Measurements from ENCODE around the gene L2HGDH. TPM values are rescaled to one million over a fixed set of nuclear protein-coding genes. Genes with fewer than 3 reads are reported as not detected.

The L2HGDH gene
- total and polyA plus RNA-seq, 10 of the 15 experiments (the other 5 are each of a cell fraction or from before 2014, with no cell fraction given), result 2.6 to 18.3 (median 13.5) TPM

DNA sequence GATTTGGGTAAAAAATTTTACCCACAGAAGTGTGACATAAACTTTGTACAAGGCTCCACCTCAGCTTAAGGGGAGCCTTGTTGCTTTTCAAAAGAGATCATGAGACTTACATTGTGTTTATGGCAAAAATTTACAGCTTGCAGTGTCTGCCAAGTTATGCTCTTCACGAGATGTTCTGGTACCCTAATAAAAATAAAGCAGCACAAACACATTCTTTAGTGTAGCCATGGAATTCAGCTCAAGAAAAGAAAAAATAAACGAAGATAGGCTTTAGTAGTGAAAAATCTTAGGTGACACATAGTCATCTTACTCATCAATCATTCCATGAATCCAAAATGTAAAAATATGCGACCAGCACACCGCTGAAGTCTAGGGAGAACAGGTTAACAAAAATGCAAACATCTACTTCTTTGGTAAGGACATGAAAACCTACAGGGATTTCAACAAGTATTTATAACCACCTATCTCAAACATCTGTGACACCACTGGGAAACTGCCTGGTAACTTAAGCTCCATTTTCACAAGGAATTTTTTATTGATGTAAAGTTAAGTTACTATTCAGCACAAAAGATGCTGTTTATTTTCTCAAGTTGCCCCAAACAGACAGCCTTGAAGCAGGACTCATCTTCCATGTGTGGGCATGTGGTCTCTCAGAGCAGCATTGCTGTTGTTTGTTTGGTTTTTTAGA, 33.0 kb upstream of the L2HGDH start:
- ChIA-PET SMC1A (ENCODE audit: uncharacterized antibody, unreplicated experiment) (interaction anchor here (0.6 to 4.0 kb wide), 13 partner anchors 11 to 432 kb away, joined by 3 to 24 read pairs (median 4); no protein-coding TSS in a partner anchor), POLR2A (interaction anchor here (0.9 to 1.5 kb wide), 5 partner anchors 10 to 33 kb away, joined by 4 read pairs; partner anchors contain the start of genes DMAC2L and L2HGDH), CTCF (interaction anchor here (0.6 to 2.1 kb wide), 7 partner anchors 16 to 190 kb away, joined by 3 to 9 read pairs (median 4); partner anchors contain the start of gene L2HGDH), RAD21 (ENCODE audit: unreplicated experiment) (interaction anchor here (0.7 to 1.8 kb wide), 8 partner anchors 10 to 515 kb away, joined by 3 to 7 read pairs (median 4); partner anchors contain the start of gene MAP4K5)
- FAIRE-seq (no peak), DNase-seq (ENCODE audit: low read depth, low spot score) (no peak), ATAC-seq (no peak)
- Histone ChIP-seq H3K9ac (ENCODE audit: control insufficient read depth, insufficient read depth, low read length) (no peak overlapping the region), H3K27me3 (replicated peaks in 1 of 2; ENCODE audit: control insufficient read depth in 2 of 2, insufficient read depth in 2 of 2, low read length in 1 of 2) (no peaks in the 10 kb centered on the region), H3K9me3 (replicated peaks; ENCODE audit: control insufficient read depth, insufficient read depth, low read length) (no peaks in the 10 kb centered on the region), H2AFZ (ENCODE audit: control insufficient read depth, low read depth, low read length) (no peak overlapping the region), H3K27ac (ENCODE audit: control insufficient read depth, insufficient read depth) (no peak overlapping the region), H3K36me3 (ENCODE audit: control insufficient read depth in 2 of 2, insufficient read depth in 2 of 2, low read length in 1 of 2) (peaks cover 0 to 4% of the 10 kb centered on the region in 2 experiments; a peak in 1 of 4 replicates), H3K79me2 (ENCODE audit: control insufficient read depth, insufficient read depth, low read length) (no peaks in the 10 kb centered on the region), H3K4me3 (no peak overlapping the region), H3K4me2 (ENCODE audit: control insufficient read depth, insufficient read depth) (no peak overlapping the region), H4K20me1 (ENCODE audit: control insufficient read depth, insufficient read depth) (no peaks in the 10 kb centered on the region), H3K4me1 (ENCODE audit: control insufficient read depth, insufficient read depth, low read length) (peaks cover 9% of the 10 kb centered on the region)
- WGBS (ENCODE audit: insufficient coverage, insufficient replicate concordance, low lambda C conversion rate, missing lambda C conversion rate), result 71% methylated on average over 4 of the region's 4 CpGs
- no TSS peak for BruUV-seq (replicated peaks)
- in situ Hi-C loops (cut with MboI), result no loop called here
- intact Hi-C loops (cut with micrococcal nuclease; ENCODE audit: unreplicated experiment), result loop anchor here (10.0 kb wide), 1 partner anchor 420 kb away; no protein-coding TSS in a partner anchor
- TF ChIP-seq ETV6 (conservative IDR thresholded peaks at IDR 0.05 in 1 of 2, IDR thresholded peaks at IDR 0.05 in 1 of 2; ENCODE audit: borderline replicate concordance in 1 of 2, low read depth in 1 of 2), result no peak

DNA sequence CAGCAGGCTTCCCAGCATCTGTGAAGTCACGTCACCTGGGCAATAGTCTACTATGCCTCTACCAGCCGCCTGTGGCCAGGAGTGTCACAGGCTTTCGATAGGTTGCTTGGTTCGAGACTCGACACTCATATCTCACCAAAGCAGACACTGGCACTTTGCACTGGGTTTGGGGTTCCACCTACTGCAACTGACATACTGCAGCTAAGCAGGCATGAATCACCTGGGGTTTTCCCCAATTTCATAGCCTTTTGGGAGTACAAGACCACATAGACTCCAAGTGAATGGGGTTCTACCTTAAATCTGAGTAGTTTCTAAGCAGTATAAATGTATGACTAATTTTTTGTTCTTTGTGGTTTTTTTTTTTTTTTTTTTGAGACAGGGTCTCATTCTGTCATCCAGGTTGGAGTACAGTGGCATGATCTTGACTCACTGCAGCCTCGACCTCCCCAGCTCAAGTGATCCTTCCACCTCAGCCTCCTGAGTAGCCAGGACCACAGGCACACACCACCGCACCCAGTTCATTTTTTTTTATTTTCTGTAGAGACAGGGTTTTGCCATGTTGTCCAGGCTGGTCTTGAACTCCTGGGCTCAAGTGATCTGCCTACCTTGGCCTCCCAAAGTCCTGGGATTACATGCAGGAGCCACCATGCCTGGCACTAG, 32.2 kb upstream of the L2HGDH start:
- Histone ChIP-seq H3K27ac (ENCODE audit: control insufficient read depth, insufficient read depth) (no peak overlapping the region), H3K36me3 (ENCODE audit: control insufficient read depth in 2 of 2, insufficient read depth in 2 of 2, low read length in 1 of 2) (peaks cover 0 to 4% of the 10 kb centered on the region in 2 experiments; a peak in 1 of 4 replicates), H3K4me3 (no peak overlapping the region), H3K4me2 (ENCODE audit: control insufficient read depth, insufficient read depth) (no peak overlapping the region), H3K4me1 (ENCODE audit: control insufficient read depth, insufficient read depth, low read length) (peaks cover 9% of the 10 kb centered on the region), H3K9ac (ENCODE audit: control insufficient read depth, insufficient read depth, low read length) (no peak overlapping the region), H2AFZ (ENCODE audit: control insufficient read depth, low read depth, low read length) (no peak overlapping the region), H3K79me2 (ENCODE audit: control insufficient read depth, insufficient read depth, low read length) (no peaks in the 10 kb centered on the region), H4K20me1 (ENCODE audit: control insufficient read depth, insufficient read depth) (no peaks in the 10 kb centered on the region), H3K27me3 (replicated peaks in 1 of 2; ENCODE audit: control insufficient read depth in 2 of 2, insufficient read depth in 2 of 2, low read length in 1 of 2) (no peaks in the 10 kb centered on the region), H3K9me3 (replicated peaks; ENCODE audit: control insufficient read depth, insufficient read depth, low read length) (no peaks in the 10 kb centered on the region)
- FAIRE-seq (peak; percentile 79), DNase-seq (ENCODE audit: low read depth, low spot score) (peak; percentile 74), ATAC-seq (peak; percentile 94)
- CTCF ChIA-PET, result interaction anchor here (0.6 to 2.4 kb wide), 13 partner anchors 9 to 333 kb away, joined by 3 to 12 read pairs (median 4); no protein-coding TSS in a partner anchor
- POLR2A ChIA-PET, result interaction anchor here (0.9 to 1.5 kb wide), 4 partner anchors 13 to 32 kb away, joined by 4 to 5 read pairs (median 4); partner anchors contain the start of genes DMAC2L and L2HGDH
- SMC1A ChIA-PET (ENCODE audit: uncharacterized antibody, unreplicated experiment), result interaction anchor here (0.7 to 4.0 kb wide), 14 partner anchors 11 to 516 kb away, joined by 3 to 24 read pairs (median 4); partner anchors contain the start of gene CDKL1
- 32% methylated on average over 7 of the region's 7 CpGs for WGBS (ENCODE audit: insufficient coverage, insufficient replicate concordance, low lambda C conversion rate, missing lambda C conversion rate)
- RAD21 ChIA-PET (ENCODE audit: unreplicated experiment), result interaction anchor here (0.7 to 2.7 kb wide), 17 partner anchors 11 to 516 kb away, joined by 3 to 19 read pairs (median 4); partner anchors contain the start of genes DMAC2L, L2HGDH and MAP4K5
- BruUV-seq (replicated peaks), result no TSS peak
- in situ Hi-C loops (cut with MboI), result no loop called here
- intact Hi-C loops (cut with micrococcal nuclease; ENCODE audit: unreplicated experiment), result loop anchor here (10.0 kb wide), 1 partner anchor 421 kb away; no protein-coding TSS in a partner anchor
- TF ChIP-seq, protein P1, sequence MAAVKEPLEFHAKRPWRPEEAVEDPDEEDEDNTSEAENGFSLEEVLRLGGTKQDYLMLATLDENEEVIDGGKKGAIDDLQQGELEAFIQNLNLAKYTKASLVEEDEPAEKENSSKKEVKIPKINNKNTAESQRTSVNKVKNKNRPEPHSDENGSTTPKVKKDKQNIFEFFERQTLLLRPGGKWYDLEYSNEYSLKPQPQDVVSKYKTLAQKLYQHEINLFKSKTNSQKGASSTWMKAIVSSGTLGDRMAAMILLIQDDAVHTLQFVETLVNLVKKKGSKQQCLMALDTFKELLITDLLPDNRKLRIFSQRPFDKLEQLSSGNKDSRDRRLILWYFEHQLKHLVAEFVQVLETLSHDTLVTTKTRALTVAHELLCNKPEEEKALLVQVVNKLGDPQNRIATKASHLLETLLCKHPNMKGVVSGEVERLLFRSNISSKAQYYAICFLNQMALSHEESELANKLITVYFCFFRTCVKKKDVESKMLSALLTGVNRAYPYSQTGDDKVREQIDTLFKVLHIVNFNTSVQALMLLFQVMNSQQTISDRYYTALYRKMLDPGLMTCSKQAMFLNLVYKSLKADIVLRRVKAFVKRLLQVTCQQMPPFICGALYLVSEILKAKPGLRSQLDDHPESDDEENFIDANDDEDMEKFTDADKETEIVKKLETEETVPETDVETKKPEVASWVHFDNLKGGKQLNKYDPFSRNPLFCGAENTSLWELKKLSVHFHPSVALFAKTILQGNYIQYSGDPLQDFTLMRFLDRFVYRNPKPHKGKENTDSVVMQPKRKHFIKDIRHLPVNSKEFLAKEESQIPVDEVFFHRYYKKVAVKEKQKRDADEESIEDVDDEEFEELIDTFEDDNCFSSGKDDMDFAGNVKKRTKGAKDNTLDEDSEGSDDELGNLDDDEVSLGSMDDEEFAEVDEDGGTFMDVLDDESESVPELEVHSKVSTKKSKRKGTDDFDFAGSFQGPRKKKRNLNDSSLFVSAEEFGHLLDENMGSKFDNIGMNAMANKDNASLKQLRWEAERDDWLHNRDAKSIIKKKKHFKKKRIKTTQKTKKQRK (IDR thresholded peaks at IDR 0.05; ENCODE audit: low read depth, low read length), result no peak
- TF ChIP-seq SIX5 (IDR thresholded peaks at IDR 0.05; ENCODE audit: low read depth, low read length, severe bottlenecking), result no peak
- TF ChIP-seq, protein P2, sequence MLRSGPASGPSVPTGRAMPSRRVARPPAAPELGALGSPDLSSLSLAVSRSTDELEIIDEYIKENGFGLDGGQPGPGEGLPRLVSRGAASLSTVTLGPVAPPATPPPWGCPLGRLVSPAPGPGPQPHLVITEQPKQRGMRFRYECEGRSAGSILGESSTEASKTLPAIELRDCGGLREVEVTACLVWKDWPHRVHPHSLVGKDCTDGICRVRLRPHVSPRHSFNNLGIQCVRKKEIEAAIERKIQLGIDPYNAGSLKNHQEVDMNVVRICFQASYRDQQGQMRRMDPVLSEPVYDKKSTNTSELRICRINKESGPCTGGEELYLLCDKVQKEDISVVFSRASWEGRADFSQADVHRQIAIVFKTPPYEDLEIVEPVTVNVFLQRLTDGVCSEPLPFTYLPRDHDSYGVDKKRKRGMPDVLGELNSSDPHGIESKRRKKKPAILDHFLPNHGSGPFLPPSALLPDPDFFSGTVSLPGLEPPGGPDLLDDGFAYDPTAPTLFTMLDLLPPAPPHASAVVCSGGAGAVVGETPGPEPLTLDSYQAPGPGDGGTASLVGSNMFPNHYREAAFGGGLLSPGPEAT (IDR thresholded peaks at IDR 0.05; ENCODE audit: low read depth), result peak; percentile 63; the same call in 1 of the 2 replicates
- 0 out of 2 replicates have a peak, but pooled peaks have one; percentile 32 for TF ChIP-seq DPF2 (IDR thresholded peaks at IDR 0.05)
